ENCODE data around the gene LDB3.

Gene LDB3

GRCh38 chr10:86726677-86726999, 58.3 kb downstream of the LDB3 start:
- H3K27me3 ChIP-seq (ENCODE audit: control insufficient read depth, low read length): peaks cover 8% of the 10 kb centered on the region; the same call in 1 of the 2 replicates
- no peak for TF ChIP-seq CTCF (IDR thresholded peaks at IDR 0.05; ENCODE audit: low read depth, low read length, poor library complexity, severe bottlenecking)
- TF ChIP-seq EZH2phosphoT487 (IDR thresholded peaks at IDR 0.05; ENCODE audit: borderline replicate concordance, low read length): no peak
- peaks cover 10% of the 10 kb centered on the region for H3K4me1 ChIP-seq (ENCODE audit: control insufficient read depth, low read length)
- H3K9me2 ChIP-seq (replicated peaks; ENCODE audit: control insufficient read depth, low read length): no peaks in the 10 kb centered on the region
- H3K27ac ChIP-seq (ENCODE audit: low read depth, low read length): no peak overlapping the region
- no peaks in the 10 kb centered on the region for H3F3A ChIP-seq (ENCODE audit: control insufficient read depth, insufficient read depth)
- H3K4me2 ChIP-seq (ENCODE audit: low read length): no peak overlapping the region
- H3K9me3 ChIP-seq (ENCODE audit: control insufficient read depth, insufficient read depth, low read length): no peaks in the 10 kb centered on the region
- H3K4me3 ChIP-seq (ENCODE audit: low read length): no peak overlapping the region
- H3K36me3 ChIP-seq (ENCODE audit: control insufficient read depth, low read length): no peaks in the 10 kb centered on the region
- H4K20me1 ChIP-seq (ENCODE audit: control insufficient read depth, insufficient read depth, low read depth, low read length): 0 out of 2 replicates have a peak, but pooled peaks cover 5% of the 10 kb centered on the region
- H3K79me2 ChIP-seq (ENCODE audit: control insufficient read depth, low read length): no peaks in the 10 kb centered on the region

- no peak overlapping the region for H3K4me2 ChIP-seq (ENCODE audit: low read length)
Measured at GRCh38 chr10:86727470-86727869, 59.2 kb downstream of the LDB3 start.

GRCh38 chr10:86728056-86728455, 59.7 kb downstream of the LDB3 start:
- no peaks in the 10 kb centered on the region for H3K9me2 ChIP-seq (replicated peaks; ENCODE audit: control insufficient read depth, low read length)
- H3F3A ChIP-seq (ENCODE audit: control insufficient read depth, insufficient read depth): no peaks in the 10 kb centered on the region
- no peak overlapping the region for H3K27ac ChIP-seq (ENCODE audit: low read depth, low read length)
- no peaks in the 10 kb centered on the region for H3K9me3 ChIP-seq (ENCODE audit: control insufficient read depth, insufficient read depth, low read length)
- H4K20me1 ChIP-seq (ENCODE audit: control insufficient read depth, insufficient read depth, low read depth, low read length): 0 out of 2 replicates have a peak, but pooled peaks cover 5% of the 10 kb centered on the region
- H3K79me2 ChIP-seq (ENCODE audit: control insufficient read depth, low read length): no peaks in the 10 kb centered on the region
- peaks cover 5% of the 10 kb centered on the region; the same call in 1 of the 2 replicates for H3K27me3 ChIP-seq (ENCODE audit: control insufficient read depth, low read length)
- TF ChIP-seq EZH2phosphoT487 (IDR thresholded peaks at IDR 0.05; ENCODE audit: borderline replicate concordance, low read length): no peak
- no peak for TF ChIP-seq CTCF (IDR thresholded peaks at IDR 0.05; ENCODE audit: low read depth, low read length, poor library complexity, severe bottlenecking)
- peaks cover 7% of the 10 kb centered on the region for H3K4me1 ChIP-seq (ENCODE audit: control insufficient read depth, low read length)
- no peak overlapping the region for H3K4me3 ChIP-seq (ENCODE audit: low read length)
- H3K36me3 ChIP-seq (ENCODE audit: control insufficient read depth, low read length): no peaks in the 10 kb centered on the region
- no peak overlapping the region for H3K4me2 ChIP-seq (ENCODE audit: low read length)

More at GRCh38 chr10:86727470-86727869, 59.2 kb downstream of the LDB3 start:
- Histone ChIP-seq H3K4me1 (ENCODE audit: control insufficient read depth, low read length) (peaks cover 10% of the 10 kb centered on the region), H3K27ac (ENCODE audit: low read depth, low read length) (no peak overlapping the region), H3K4me3 (ENCODE audit: low read length) (no peak overlapping the region), H4K20me1 (ENCODE audit: control insufficient read depth, insufficient read depth, low read depth, low read length) (0 out of 2 replicates have a peak, but pooled peaks cover 5% of the 10 kb centered on the region), H3K9me2 (replicated peaks; ENCODE audit: control insufficient read depth, low read length) (no peaks in the 10 kb centered on the region), H3K36me3 (ENCODE audit: control insufficient read depth, low read length) (no peaks in the 10 kb centered on the region), H3K9me3 (ENCODE audit: control insufficient read depth, insufficient read depth, low read length) (no peaks in the 10 kb centered on the region), H3F3A (ENCODE audit: control insufficient read depth, insufficient read depth) (no peaks in the 10 kb centered on the region), H3K79me2 (ENCODE audit: control insufficient read depth, low read length) (no peaks in the 10 kb centered on the region), H3K27me3 (ENCODE audit: control insufficient read depth, low read length) (peaks cover 5% of the 10 kb centered on the region; the same call in 1 of the 2 replicates)
- TF ChIP-seq EZH2phosphoT487 (IDR thresholded peaks at IDR 0.05; ENCODE audit: borderline replicate concordance, low read length): no peak
- no peak for TF ChIP-seq CTCF (IDR thresholded peaks at IDR 0.05; ENCODE audit: low read depth, low read length, poor library complexity, severe bottlenecking)

Data from DOHH2 (cell line).